H1 (cell line): ENCODE data around the gene SLC22A23. TPM values are rescaled to one million over a fixed set of nuclear protein-coding genes. Genes with fewer than 3 reads are reported as not detected.
"Not testable (repeated sequence)": the region's sequence is repeated elsewhere in the genome, so short reads cannot be mapped to it uniquely, and the experiment has no call there.

Experiments used
- CTCF ChIA-PET: fragments of 300-600 bp; sonication (Branson Sonifier 250); formaldehyde crosslinking; loops from one replicate; lab custom pipeline; 2021; ENCODE audit not compliant: partially characterized antibody; lab: Charles Lee
- POLR2A ChIA-PET: fragments of 300-600 bp; sonication (Branson Sonifier 250); formaldehyde crosslinking; loops from one replicate; lab custom pipeline; 2021; ENCODE audit warnings: inconsistent platforms; ENCODE audit not compliant: partially characterized antibody; lab: Charles Lee
- DNase-seq, 2 experiments: peaks; one replicate each; pipeline versions ENCODE4 v3.0.0 to v3.0.0-alpha.2; 2010 to 2022; ENCODE audit warnings: low spot score in 2 of 2, low read depth in 1 of 2, mixed read lengths in 1 of 2
- FAIRE-seq: peaks from 2 replicates; lab custom pipeline; 2011; peaks lifted over from hg19 to GRCh38; lab: Jason Lieb, UNC
- H2AFZ ChIP-seq: 2 replicates; pipeline ENCODE4 v1.8.1; 2012; ENCODE audit warnings: low read length, inconsistent platforms
- H2AK5ac ChIP-seq: 2 replicates; pipeline ENCODE4 v1.6.1; 2013; ENCODE audit warnings: low read depth, low read length
- H2BK120ac ChIP-seq: replicated peaks from 2 replicates; pipeline ENCODE3; 2013; ENCODE audit warnings: low read depth, low read length, inconsistent platforms
- H2BK12ac ChIP-seq: 2 replicates; pipeline ENCODE4 v1.6.1; 2013; ENCODE audit warnings: low read depth, low read length
- H2BK15ac ChIP-seq: 2 replicates; pipeline ENCODE4 v1.6.1; 2013; ENCODE audit warnings: low read length
- H2BK20ac ChIP-seq: 2 replicates; pipeline ENCODE4 v1.6.1; 2013; ENCODE audit warnings: low read length
- H2BK5ac ChIP-seq: 2 replicates; pipeline ENCODE4 v1.6.1; 2013; ENCODE audit warnings: low read depth, low read length
- H3K14ac ChIP-seq: 2 replicates; pipeline ENCODE4 v1.6.1; 2013; ENCODE audit warnings: inconsistent platforms; ENCODE audit not compliant: insufficient read length
- H3K18ac ChIP-seq: 2 replicates; pipeline ENCODE4 v1.6.1; 2013; ENCODE audit warnings: low read length; ENCODE audit errors: extremely low read depth
- H3K23ac ChIP-seq: 2 replicates; pipeline ENCODE4 v1.6.1; 2013; ENCODE audit warnings: inconsistent platforms; ENCODE audit not compliant: insufficient read length
- H3K23me2 ChIP-seq: 2 replicates; pipeline ENCODE4 v1.6.1; 2013; ENCODE audit warnings: low read depth, low read length
- H3K27ac ChIP-seq: 2 replicates; pipeline ENCODE4 v1.6.1; 2011; ENCODE audit warnings: low read depth, low read length, inconsistent platforms
- H3K27me3 ChIP-seq, 4 experiments: replicated peaks in 1 of 4; 1 replicate in 1 of 4; 2 replicates in 3 of 4; pipeline versions ENCODE4 v1.6.1 to v1.8.1; 2011 to 2013; ENCODE audit warnings: low read length in 3 of 4, mild to moderate bottlenecking in 3 of 4, inconsistent platforms in 2 of 4, mixed read lengths in 2 of 4, moderate library complexity in 1 of 4; ENCODE audit not compliant: control insufficient read depth in 3 of 4, insufficient read depth in 3 of 4; ENCODE audit errors: extremely low read depth in 1 of 4
- H3K36me3 ChIP-seq, 4 experiments: 2 replicates each; pipeline versions ENCODE4 v1.6.1 to v1.8.1; 2011 to 2013; ENCODE audit warnings: mild to moderate bottlenecking in 4 of 4, low read length in 3 of 4, moderate library complexity in 2 of 4, control low read depth in 1 of 4, inconsistent platforms in 1 of 4; ENCODE audit not compliant: insufficient read depth in 4 of 4, control insufficient read depth in 2 of 4
- H3K4ac ChIP-seq: replicated peaks from 2 replicates; pipeline ENCODE3; 2013; ENCODE audit warnings: low read length, low read depth, mixed read lengths, inconsistent platforms; ENCODE audit not compliant: insufficient read length
- H3K4me1 ChIP-seq, 4 experiments: replicated peaks in 1 of 4; 1 replicate in 1 of 4; 2 replicates in 3 of 4; pipeline versions ENCODE4 v1.6.1 to v1.8.1; 2011 to 2013; ENCODE audit warnings: low read length in 3 of 4, inconsistent platforms in 2 of 4, mixed read lengths in 1 of 4; ENCODE audit not compliant: insufficient read depth in 4 of 4, control insufficient read depth in 3 of 4
- H3K4me2 ChIP-seq, 2 experiments: 2 replicates each; pipeline versions ENCODE4 v1.6.1 to v1.8.1; 2011 to 2013; ENCODE audit warnings: low read depth in 2 of 2, low read length in 2 of 2, control low read depth in 1 of 2, inconsistent platforms in 1 of 2, mild to moderate bottlenecking in 1 of 2; ENCODE audit not compliant: insufficient read depth in 1 of 2
- H3K4me3 ChIP-seq, 4 experiments: fragments of 200-600, 300-600 bp in 1 of 4; sonication (generic), shearing (Covaris generic), sonication (Bioruptor Twin) in 1 of 4; 2 replicates each; pipeline versions ENCODE4 v1.5.1 to v1.8.1; 2011 to 2016; ENCODE audit warnings: low read length in 4 of 4, low read depth in 3 of 4, control low read depth in 2 of 4, inconsistent platforms in 2 of 4, mild to moderate bottlenecking in 2 of 4, mixed read lengths in 1 of 4, moderate library complexity in 1 of 4; ENCODE audit not compliant: insufficient read depth in 2 of 4; ENCODE audit errors: extremely low read depth in 1 of 4
- H3K56ac ChIP-seq: replicated peaks from 2 replicates; pipeline ENCODE3; 2013; ENCODE audit warnings: low read depth, mild to moderate bottlenecking, mixed read lengths, low read length, inconsistent platforms; ENCODE audit not compliant: insufficient read length
- H3K79me1 ChIP-seq: 2 replicates; pipeline ENCODE4 v1.6.1; 2013; ENCODE audit warnings: low read depth, low read length, control low read depth
- H3K79me2 ChIP-seq, 2 experiments: 2 replicates each; pipeline versions ENCODE4 v1.6.1 to v1.8.1; 2012 to 2013; ENCODE audit warnings: low read length in 2 of 2, mild to moderate bottlenecking in 2 of 2, inconsistent platforms in 1 of 2; ENCODE audit not compliant: insufficient read depth in 2 of 2, control insufficient read depth in 1 of 2
- H3K9ac ChIP-seq, 4 experiments: replicated peaks in 1 of 4; 1 replicate in 1 of 4; 2 replicates in 3 of 4; pipeline versions ENCODE4 v1.6.1 to v1.8.1; 2011 to 2013; ENCODE audit warnings: low read depth in 3 of 4, low read length in 3 of 4, control low read depth in 2 of 4, mild to moderate bottlenecking in 2 of 4, moderate library complexity in 2 of 4, inconsistent platforms in 1 of 4; ENCODE audit errors: extremely low read depth in 1 of 4
- H3K9me3 ChIP-seq, 2 experiments: 2 replicates each; pipeline versions ENCODE4 v1.6.1 to v1.8.1; 2012 to 2013; ENCODE audit warnings: mild to moderate bottlenecking in 2 of 2, moderate library complexity in 2 of 2, control low read depth in 1 of 2, inconsistent platforms in 1 of 2, low read depth in 1 of 2, low read length in 1 of 2, mixed read lengths in 1 of 2; ENCODE audit not compliant: insufficient read depth in 2 of 2
- H4K20me1 ChIP-seq, 2 experiments: replicated peaks in 1 of 2; 2 replicates each; pipeline versions ENCODE3 to v1.8.1; 2011 to 2013; ENCODE audit warnings: inconsistent platforms in 2 of 2, low read length in 2 of 2, mild to moderate bottlenecking in 1 of 2; ENCODE audit not compliant: insufficient read depth in 2 of 2, control insufficient read depth in 1 of 2
- H4K5ac ChIP-seq: 2 replicates; pipeline ENCODE4 v1.6.1; 2013; ENCODE audit warnings: low read length, low read depth, mixed read lengths, inconsistent platforms; ENCODE audit not compliant: insufficient read length
- H4K8ac ChIP-seq: 2 replicates; pipeline ENCODE4 v1.8.0; 2013; ENCODE audit warnings: mild to moderate bottlenecking, moderate library complexity, low read length, inconsistent platforms; ENCODE audit not compliant: insufficient read depth; ENCODE audit errors: extremely low read depth
- H4K91ac ChIP-seq: replicated peaks from 2 replicates; pipeline ENCODE3; 2013; ENCODE audit warnings: low read length, mixed read lengths, inconsistent platforms; ENCODE audit not compliant: insufficient read length
- FOSL1 ChIP-seq: IDR thresholded peaks from 2 replicates; pipeline ENCODE4 v1.6.1; 2011; ENCODE audit warnings: mild to moderate bottlenecking, low read depth, low read length, moderate library complexity; ENCODE audit not compliant: insufficient read depth
- RNF2 ChIP-seq: fragments of 200-900, 300-1000 bp; sonication (generic); IDR thresholded peaks from 2 replicates; pipeline ENCODE4 v1.7.1; 2016; ENCODE audit warnings: borderline replicate concordance, low read depth, mild to moderate bottlenecking, antibody characterized with exemption, low read length; ENCODE audit not compliant: poor library complexity, severe bottlenecking; ENCODE audit errors: missing control alignments
- SUZ12 ChIP-seq: fragments of 200-600 bp; sonication (generic); IDR thresholded peaks from 2 replicates; pipeline ENCODE4 v1.6.1; 2012; ENCODE audit warnings: mild to moderate bottlenecking, inconsistent platforms, low read length, moderate library complexity, mixed read lengths
- WGBS, 2 experiments: shearing (Covaris generic) in 1 of 2; methylation state at CpG; one replicate each; pipeline versions ENCODE4 v1.1.6 to v1.1.7; 2013 to 2015; ENCODE audit warnings: low lambda C conversion rate in 2 of 2, mixed read lengths in 2 of 2, inconsistent platforms in 1 of 2, low coverage in 1 of 2, missing lambda C conversion rate in 1 of 2; ENCODE audit not compliant: insufficient replicate concordance in 2 of 2, insufficient coverage in 1 of 2, insufficient read length in 1 of 2; ENCODE audit errors: extremely low coverage in 1 of 2, missing lambda C conversion rate in 1 of 2; 5-methylcytosine and 5-hydroxymethylcytosine counted together
- polyA plus RNA-seq, 7 experiments: library from polyadenylated mRNA; depleted of rRNA in 3 of 7; stranded (reverse) in 5 of 7; unstranded in 2 of 7; fragments of >200 nt in 5 of 7; fragments of 200-250 nt in 2 of 7; gene quantifications; 1 replicate in 5 of 7; 2 replicates in 1 of 7; 4 replicates in 1 of 7; pipeline versions ENCODE4 v1.2.1 to v1.2.3, GENCODE V29; 2011 to 2013; ENCODE audit warnings: missing spikeins in 2 of 7, mixed read lengths in 2 of 7
- total RNA-seq: library from RNA; stranded (reverse); fragmentation: NEBNext Ultra II Directional; extraction: Animal tissue kit (Norgen Biotek cat#: 25700); gene quantifications from 2 replicates; pipeline ENCODE4 v1.2.1, GENCODE V29; 2021

Gene SLC22A23
- total and polyA plus RNA-seq, 2 of the 8 experiments (the other 6 are each of a cell fraction or from before 2014, with no cell fraction given) = 9.9 to 38.4 TPM

- TF ChIP-seq SUZ12 = no peak
- no peak for TF ChIP-seq RNF2
- TF ChIP-seq FOSL1 = no peak
Measured at GRCh38 chr6:3379482-3380060, 77.3 kb downstream of the SLC22A23 start (continued).

DNA sequence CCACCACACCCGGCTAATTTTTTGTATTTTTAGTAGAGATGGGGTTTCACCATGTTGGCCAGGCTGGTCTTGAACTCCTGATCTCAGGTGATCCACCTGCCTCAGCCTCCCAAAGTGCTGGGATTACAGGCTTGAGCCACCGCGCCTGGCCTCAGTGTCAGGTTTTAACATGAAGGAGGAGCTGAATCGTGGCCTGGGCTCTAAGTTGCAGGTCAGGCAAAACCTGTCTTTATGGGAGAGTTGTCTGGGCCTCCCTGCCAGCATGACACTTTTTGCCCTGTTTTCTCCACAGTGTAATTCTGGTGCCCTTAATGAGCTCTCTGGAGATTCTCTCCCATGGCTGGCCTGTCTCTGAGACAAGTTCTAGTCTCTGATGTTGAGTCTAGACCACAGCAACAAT lies 78.0 kb downstream of the SLC22A23 start:
- CTCF ChIA-PET = interaction anchor here (1.4 to 3.0 kb wide), 2 partner anchors 32 to 126 kb away, joined by 3 to 8 read pairs; no protein-coding TSS in a partner anchor
- POLR2A ChIA-PET = not testable (repeated sequence)

More for the DNA sequence above, 78.0 kb downstream of the SLC22A23 start:
- H3K4me3 ChIP-seq, H2BK5ac ChIP-seq, H3K4me1 ChIP-seq, H2AFZ ChIP-seq, H3K36me3 ChIP-seq, H3K79me1 ChIP-seq, H4K91ac ChIP-seq, H3K27me3 ChIP-seq, H2BK120ac ChIP-seq, H3K23ac ChIP-seq, H3K4me2 ChIP-seq, H3K27ac ChIP-seq, H3K9ac ChIP-seq, H3K14ac ChIP-seq, H2BK12ac ChIP-seq, H3K56ac ChIP-seq, H3K79me2 ChIP-seq, H4K8ac ChIP-seq, H2AK5ac ChIP-seq, H3K23me2 ChIP-seq, H3K4ac ChIP-seq, H3K9me3 ChIP-seq, H2BK15ac ChIP-seq, DNase-seq, H4K5ac ChIP-seq, H4K20me1 ChIP-seq, H3K18ac ChIP-seq, FAIRE-seq, H2BK20ac ChIP-seq: not testable (repeated sequence)
- 81% methylated on average over 3 of the region's 4 CpGs; no CpG with 5 or more reads in 1 of the 2 experiments for WGBS, 2 experiments
